ENCODE data around the gene KCNH1.

The KCNH1 gene

GRCh38 chr1:210650403-210650802 is 483.5 kb downstream of the KCNH1 start:
- H3K9ac ChIP-seq (ENCODE audit: low read depth in 1 of 2, low read length in 2 of 2): no peak overlapping the region
- no peaks in the 10 kb centered on the region for H3K27me3 ChIP-seq (ENCODE audit: control insufficient read depth in 2 of 2, insufficient read depth in 2 of 2, low read length in 2 of 2)
- H3K9me3 ChIP-seq (ENCODE audit: control insufficient read depth in 2 of 2, low read length in 2 of 2): no peaks in the 10 kb centered on the region
- H3K27ac ChIP-seq (ENCODE audit: low read depth in 2 of 2, low read length in 2 of 2): no peak overlapping the region
- H3K4me1 ChIP-seq (ENCODE audit: control insufficient read depth in 2 of 2, insufficient read depth in 2 of 2, low read length in 2 of 2): no peaks in the 10 kb centered on the region
- no peak overlapping the region for H3K4me3 ChIP-seq (ENCODE audit: low read length in 2 of 2)
- H3K36me3 ChIP-seq (ENCODE audit: control insufficient read depth in 2 of 2, insufficient read depth in 2 of 2, low read length in 2 of 2): no peaks in the 10 kb centered on the region

GRCh38 chr1:210648588-210649269 is 485.2 kb downstream of the KCNH1 start:
- Histone ChIP-seq H3K36me3 (ENCODE audit: control insufficient read depth in 2 of 2, insufficient read depth in 2 of 2, low read length in 2 of 2) (no peaks in the 10 kb centered on the region), H3K9ac (ENCODE audit: low read depth in 1 of 2, low read length in 2 of 2) (no peak overlapping the region), H3K27me3 (ENCODE audit: control insufficient read depth in 2 of 2, insufficient read depth in 2 of 2, low read length in 2 of 2) (no peaks in the 10 kb centered on the region), H3K4me3 (ENCODE audit: low read length in 2 of 2) (no peak overlapping the region), H3K4me1 (ENCODE audit: control insufficient read depth in 2 of 2, insufficient read depth in 2 of 2, low read length in 2 of 2) (no peaks in the 10 kb centered on the region), H3K27ac (ENCODE audit: low read depth in 2 of 2, low read length in 2 of 2) (no peak overlapping the region), H3K9me3 (ENCODE audit: control insufficient read depth in 2 of 2, low read length in 2 of 2) (no peaks in the 10 kb centered on the region)

GRCh38 chr1:210647406-210648333 is 486.3 kb downstream of the KCNH1 start:
- H3K4me1 ChIP-seq (ENCODE audit: control insufficient read depth in 2 of 2, insufficient read depth in 2 of 2, low read length in 2 of 2): no peaks in the 10 kb centered on the region
- H3K27me3 ChIP-seq (ENCODE audit: control insufficient read depth in 2 of 2, insufficient read depth in 2 of 2, low read length in 2 of 2): no peaks in the 10 kb centered on the region
- H3K9me3 ChIP-seq (ENCODE audit: control insufficient read depth in 2 of 2, low read length in 2 of 2): no peaks in the 10 kb centered on the region
- H3K36me3 ChIP-seq (ENCODE audit: control insufficient read depth in 2 of 2, insufficient read depth in 2 of 2, low read length in 2 of 2): no peaks in the 10 kb centered on the region
- H3K27ac ChIP-seq (ENCODE audit: low read depth in 2 of 2, low read length in 2 of 2): no peak overlapping the region
- no peak overlapping the region for H3K4me3 ChIP-seq (ENCODE audit: low read length in 2 of 2)
- H3K9ac ChIP-seq (ENCODE audit: low read depth in 1 of 2, low read length in 2 of 2): no peak overlapping the region

- Histone ChIP-seq H3K27ac (ENCODE audit: low read depth in 2 of 2, low read length in 2 of 2) (no peak overlapping the region), H3K9me3 (ENCODE audit: control insufficient read depth in 2 of 2, low read length in 2 of 2) (no peaks in the 10 kb centered on the region), H3K4me1 (ENCODE audit: control insufficient read depth in 2 of 2, insufficient read depth in 2 of 2, low read length in 2 of 2) (no peaks in the 10 kb centered on the region), H3K4me3 (ENCODE audit: low read length in 2 of 2) (no peak overlapping the region), H3K9ac (ENCODE audit: low read depth in 1 of 2, low read length in 2 of 2) (no peak overlapping the region), H3K36me3 (ENCODE audit: control insufficient read depth in 2 of 2, insufficient read depth in 2 of 2, low read length in 2 of 2) (no peaks in the 10 kb centered on the region), H3K27me3 (ENCODE audit: control insufficient read depth in 2 of 2, insufficient read depth in 2 of 2, low read length in 2 of 2) (no peaks in the 10 kb centered on the region)
Observed at GRCh38 chr1:210646258-210646616, 487.7 kb downstream of the KCNH1 start.

- H3K36me3 ChIP-seq (ENCODE audit: control insufficient read depth in 2 of 2, insufficient read depth in 2 of 2, low read length in 2 of 2): no peaks in the 10 kb centered on the region
- no peak overlapping the region for H3K9ac ChIP-seq (ENCODE audit: low read depth in 1 of 2, low read length in 2 of 2)
- no peaks in the 10 kb centered on the region for H3K9me3 ChIP-seq (ENCODE audit: control insufficient read depth in 2 of 2, low read length in 2 of 2)
- H3K27me3 ChIP-seq (ENCODE audit: control insufficient read depth in 2 of 2, insufficient read depth in 2 of 2, low read length in 2 of 2): no peaks in the 10 kb centered on the region
- no peak overlapping the region for H3K27ac ChIP-seq (ENCODE audit: low read depth in 2 of 2, low read length in 2 of 2)
- no peaks in the 10 kb centered on the region for H3K4me1 ChIP-seq (ENCODE audit: control insufficient read depth in 2 of 2, insufficient read depth in 2 of 2, low read length in 2 of 2)
- no peak overlapping the region for H3K4me3 ChIP-seq (ENCODE audit: low read length in 2 of 2)
Observed at GRCh38 chr1:210645582-210646257, 488.2 kb downstream of the KCNH1 start.

GRCh38 chr1:210641582-210641981 is 492.4 kb downstream of the KCNH1 start:
- Histone ChIP-seq H3K27ac (ENCODE audit: low read depth in 2 of 2, low read length in 2 of 2) (no peak overlapping the region), H3K4me1 (ENCODE audit: control insufficient read depth in 2 of 2, insufficient read depth in 2 of 2, low read length in 2 of 2) (no peaks in the 10 kb centered on the region), H3K9me3 (ENCODE audit: control insufficient read depth in 2 of 2, low read length in 2 of 2) (no peaks in the 10 kb centered on the region), H3K36me3 (ENCODE audit: control insufficient read depth in 2 of 2, insufficient read depth in 2 of 2, low read length in 2 of 2) (no peaks in the 10 kb centered on the region), H3K27me3 (ENCODE audit: control insufficient read depth in 2 of 2, insufficient read depth in 2 of 2, low read length in 2 of 2) (no peaks in the 10 kb centered on the region), H3K9ac (ENCODE audit: low read depth in 1 of 2, low read length in 2 of 2) (no peak overlapping the region), H3K4me3 (ENCODE audit: low read length in 2 of 2) (no peak overlapping the region)

- no peaks in the 10 kb centered on the region for H3K4me1 ChIP-seq (ENCODE audit: control insufficient read depth in 2 of 2, insufficient read depth in 2 of 2, low read length in 2 of 2)
- no peak overlapping the region for H3K9ac ChIP-seq (ENCODE audit: low read depth in 1 of 2, low read length in 2 of 2)
- no peaks in the 10 kb centered on the region for H3K9me3 ChIP-seq (ENCODE audit: control insufficient read depth in 2 of 2, low read length in 2 of 2)
- no peak overlapping the region for H3K27ac ChIP-seq (ENCODE audit: low read depth in 2 of 2, low read length in 2 of 2)
- H3K4me3 ChIP-seq (ENCODE audit: low read length in 2 of 2): no peak overlapping the region
- no peaks in the 10 kb centered on the region for H3K27me3 ChIP-seq (ENCODE audit: control insufficient read depth in 2 of 2, insufficient read depth in 2 of 2, low read length in 2 of 2)
- no peaks in the 10 kb centered on the region for H3K36me3 ChIP-seq (ENCODE audit: control insufficient read depth in 2 of 2, insufficient read depth in 2 of 2, low read length in 2 of 2)
Observed at GRCh38 chr1:210635108-210635507, 498.8 kb downstream of the KCNH1 start.

- H3K27ac ChIP-seq (ENCODE audit: low read depth in 2 of 2, low read length in 2 of 2): no peak overlapping the region
- no peaks in the 10 kb centered on the region for H3K36me3 ChIP-seq (ENCODE audit: control insufficient read depth in 2 of 2, insufficient read depth in 2 of 2, low read length in 2 of 2)
- H3K4me1 ChIP-seq (ENCODE audit: control insufficient read depth in 2 of 2, insufficient read depth in 2 of 2, low read length in 2 of 2): no peaks in the 10 kb centered on the region
- H3K9ac ChIP-seq (ENCODE audit: low read depth in 1 of 2, low read length in 2 of 2): no peak overlapping the region
- no peaks in the 10 kb centered on the region for H3K9me3 ChIP-seq (ENCODE audit: control insufficient read depth in 2 of 2, low read length in 2 of 2)
- H3K27me3 ChIP-seq (ENCODE audit: control insufficient read depth in 2 of 2, insufficient read depth in 2 of 2, low read length in 2 of 2): no peaks in the 10 kb centered on the region
- H3K4me3 ChIP-seq (ENCODE audit: low read length in 2 of 2): no peak overlapping the region
Observed at GRCh38 chr1:210633636-210634035, 500.3 kb downstream of the KCNH1 start.

GRCh38 chr1:210633140-210633539 is 500.8 kb downstream of the KCNH1 start:
- Histone ChIP-seq H3K27me3 (ENCODE audit: control insufficient read depth in 2 of 2, insufficient read depth in 2 of 2, low read length in 2 of 2) (no peaks in the 10 kb centered on the region), H3K9me3 (ENCODE audit: control insufficient read depth in 2 of 2, low read length in 2 of 2) (no peaks in the 10 kb centered on the region), H3K4me1 (ENCODE audit: control insufficient read depth in 2 of 2, insufficient read depth in 2 of 2, low read length in 2 of 2) (no peaks in the 10 kb centered on the region), H3K36me3 (ENCODE audit: control insufficient read depth in 2 of 2, insufficient read depth in 2 of 2, low read length in 2 of 2) (no peaks in the 10 kb centered on the region), H3K27ac (ENCODE audit: low read depth in 2 of 2, low read length in 2 of 2) (no peak overlapping the region), H3K4me3 (ENCODE audit: low read length in 2 of 2) (no peak overlapping the region), H3K9ac (ENCODE audit: low read depth in 1 of 2, low read length in 2 of 2) (no peak overlapping the region)

- H3K9ac ChIP-seq (ENCODE audit: low read depth in 1 of 2, low read length in 2 of 2): no peak overlapping the region
- H3K36me3 ChIP-seq (ENCODE audit: control insufficient read depth in 2 of 2, insufficient read depth in 2 of 2, low read length in 2 of 2): no peaks in the 10 kb centered on the region
- H3K9me3 ChIP-seq (ENCODE audit: control insufficient read depth in 2 of 2, low read length in 2 of 2): no peaks in the 10 kb centered on the region
- H3K4me1 ChIP-seq (ENCODE audit: control insufficient read depth in 2 of 2, insufficient read depth in 2 of 2, low read length in 2 of 2): no peaks in the 10 kb centered on the region
- H3K27me3 ChIP-seq (ENCODE audit: control insufficient read depth in 2 of 2, insufficient read depth in 2 of 2, low read length in 2 of 2): no peaks in the 10 kb centered on the region
- no peak overlapping the region for H3K27ac ChIP-seq (ENCODE audit: low read depth in 2 of 2, low read length in 2 of 2)
- H3K4me3 ChIP-seq (ENCODE audit: low read length in 2 of 2): no peak overlapping the region
Observed at GRCh38 chr1:210631399-210631798, 502.5 kb downstream of the KCNH1 start.

Measured in mucosa of rectum (tissue), 2 donors.